Hepatocyte (in vitro differentiated cells): ENCODE measurements around the gene KRTAP5-5. TPM values are rescaled to one million over a fixed set of nuclear protein-coding genes. Genes with fewer than 3 reads are reported as not detected.
"Not testable (repeated sequence)": the region's sequence is repeated elsewhere in the genome, so short reads cannot be mapped to it uniquely, and the experiment has no call there.

Experiments
- DNase-seq: peaks from one replicate; pipeline ENCODE4 v3.0.0-alpha.2; 2016; ENCODE audit warnings: low spot score
- H2AFZ ChIP-seq: fragments of 200-600 bp; sonication (generic); 2 replicates; pipeline ENCODE4 v1.6.0; 2016; ENCODE audit warnings: antibody characterized with exemption, mild to moderate bottlenecking
- H3K27ac ChIP-seq: fragments of 200-600 bp; sonication (generic); 2 replicates; pipeline ENCODE4 v1.5.1; 2016; ENCODE audit warnings: mild to moderate bottlenecking
- H3K27me3 ChIP-seq: fragments of 200-600 bp; sonication (generic); 2 replicates; pipeline ENCODE4 v1.6.1; 2016
- H3K36me3 ChIP-seq: fragments of 200-600 bp; sonication (generic); replicated peaks from 2 replicates; pipeline ENCODE4 v1.5.1; 2016; ENCODE audit warnings: low read depth; ENCODE audit not compliant: insufficient read depth
- H3K4me1 ChIP-seq: fragments of 200-600 bp; sonication (generic); 2 replicates; pipeline ENCODE4 v1.5.1; 2016; ENCODE audit warnings: mild to moderate bottlenecking, moderate library complexity; ENCODE audit not compliant: insufficient read depth
- H3K4me2 ChIP-seq: fragments of 200-600 bp; sonication (generic); 2 replicates; pipeline ENCODE4 v1.6.0; 2016
- H3K4me3 ChIP-seq: fragments of 200-600 bp; sonication (generic); 2 replicates; pipeline ENCODE4 v1.5.1; 2016; ENCODE audit warnings: mild to moderate bottlenecking
- H3K79me2 ChIP-seq: fragments of 200-600 bp; sonication (generic); 2 replicates; pipeline ENCODE4 v1.6.0; 2017; ENCODE audit warnings: mild to moderate bottlenecking
- H3K9me2 ChIP-seq: fragments of 200-600 bp; sonication (generic); replicated peaks from 2 replicates; pipeline ENCODE4 v1.6.0; 2017; ENCODE audit warnings: mild to moderate bottlenecking; ENCODE audit not compliant: insufficient read depth
- H3K9me3 ChIP-seq: fragments of 200-600 bp; sonication (generic); 2 replicates; pipeline ENCODE4 v1.5.1; 2016; ENCODE audit warnings: low read depth, mild to moderate bottlenecking
- H4K20me1 ChIP-seq: fragments of 200-600 bp; sonication (generic); 2 replicates; pipeline ENCODE4 v1.6.0; 2016; ENCODE audit warnings: mild to moderate bottlenecking; ENCODE audit not compliant: insufficient read depth, poor library complexity, severe bottlenecking
- EZH2 ChIP-seq: fragments of 200-600 bp; sonication (generic); IDR thresholded peaks from 2 replicates; pipeline ENCODE4 v1.6.1; 2016; ENCODE audit warnings: antibody characterized with exemption, mild to moderate bottlenecking, borderline replicate concordance
- EZH2phosphoT487 ChIP-seq: fragments of 200-600 bp; sonication (generic); IDR thresholded peaks from one replicate; pipeline ENCODE4 v1.6.1; 2018; ENCODE audit warnings: antibody characterized with exemption, mild to moderate bottlenecking, low read depth, moderate library complexity; ENCODE audit not compliant: unreplicated experiment, severe bottlenecking
- WGBS: methylation state at CpG from one replicate; pipeline ENCODE4 v1.1.6; 2016; ENCODE audit warnings: low lambda C conversion rate; ENCODE audit errors: missing lambda C conversion rate; 5-methylcytosine and 5-hydroxymethylcytosine counted together
- polyA plus RNA-seq: library from polyadenylated mRNA; unstranded; fragments of >200 nt; fragmentation: Nextera tagmentation; extraction: Ambion mirVana; gene quantifications from 2 replicates; pipeline ENCODE4 v1.2.1, GENCODE V29; 2016
- total RNA-seq: library from RNA; depleted of rRNA; stranded (reverse); fragments of >200 nt; gene quantifications from 2 replicates; pipeline ENCODE4 v1.2.3, GENCODE V29; 2014
- TF ChIP-seq, protein P1 (sequence below): fragments of 200-600 bp; sonication (generic); IDR thresholded peaks from 2 replicates; pipeline ENCODE4 v1.5.1; 2016; ENCODE audit warnings: antibody characterized with exemption, mild to moderate bottlenecking; ENCODE audit not compliant: poor library complexity

The KRTAP5-5 gene
- total and polyA plus RNA-seq, 2 experiments from 2014 or later: 0.54 TPM; not detected in 1

DNA sequence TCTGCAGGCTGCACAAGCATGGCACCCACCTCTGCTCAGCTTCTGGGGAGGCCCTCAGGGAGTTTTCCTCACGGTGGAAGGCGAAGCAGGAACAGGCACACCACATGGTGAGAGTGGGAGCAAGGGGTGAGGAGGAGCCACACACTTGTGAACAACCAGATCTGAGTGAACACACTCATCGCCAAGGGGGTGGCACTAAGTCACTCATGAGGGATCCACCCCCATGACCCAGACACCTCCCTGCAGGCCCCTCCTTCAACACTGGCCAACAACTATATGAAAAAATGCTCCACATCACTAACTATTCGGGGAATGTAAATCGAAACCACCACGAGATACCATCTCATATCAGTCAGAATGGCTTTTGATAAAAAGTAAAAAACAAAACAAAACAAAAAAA is 30.8 kb upstream of the KRTAP5-5 start:
- TF ChIP-seq EZH2: no peak
- TF ChIP-seq, protein P1, sequence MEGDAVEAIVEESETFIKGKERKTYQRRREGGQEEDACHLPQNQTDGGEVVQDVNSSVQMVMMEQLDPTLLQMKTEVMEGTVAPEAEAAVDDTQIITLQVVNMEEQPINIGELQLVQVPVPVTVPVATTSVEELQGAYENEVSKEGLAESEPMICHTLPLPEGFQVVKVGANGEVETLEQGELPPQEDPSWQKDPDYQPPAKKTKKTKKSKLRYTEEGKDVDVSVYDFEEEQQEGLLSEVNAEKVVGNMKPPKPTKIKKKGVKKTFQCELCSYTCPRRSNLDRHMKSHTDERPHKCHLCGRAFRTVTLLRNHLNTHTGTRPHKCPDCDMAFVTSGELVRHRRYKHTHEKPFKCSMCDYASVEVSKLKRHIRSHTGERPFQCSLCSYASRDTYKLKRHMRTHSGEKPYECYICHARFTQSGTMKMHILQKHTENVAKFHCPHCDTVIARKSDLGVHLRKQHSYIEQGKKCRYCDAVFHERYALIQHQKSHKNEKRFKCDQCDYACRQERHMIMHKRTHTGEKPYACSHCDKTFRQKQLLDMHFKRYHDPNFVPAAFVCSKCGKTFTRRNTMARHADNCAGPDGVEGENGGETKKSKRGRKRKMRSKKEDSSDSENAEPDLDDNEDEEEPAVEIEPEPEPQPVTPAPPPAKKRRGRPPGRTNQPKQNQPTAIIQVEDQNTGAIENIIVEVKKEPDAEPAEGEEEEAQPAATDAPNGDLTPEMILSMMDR: no peak
- TF ChIP-seq EZH2phosphoT487: no peak
- 79% methylated on average over 6 of the region's 6 CpGs for WGBS
- no peaks in the 10 kb centered on the region for H3K9me2 ChIP-seq
- H4K20me1 ChIP-seq: no peaks in the 10 kb centered on the region
- H3K9me3 ChIP-seq: no peaks in the 10 kb centered on the region
- no peak overlapping the region for H2AFZ ChIP-seq
- peaks cover 5% of the 10 kb centered on the region for H3K27me3 ChIP-seq
- H3K4me3 ChIP-seq: no peak overlapping the region
- H3K79me2 ChIP-seq: no peaks in the 10 kb centered on the region
- no peaks in the 10 kb centered on the region for H3K36me3 ChIP-seq
- H3K4me1 ChIP-seq: no peaks in the 10 kb centered on the region
- no peak for DNase-seq
- no peak overlapping the region for H3K27ac ChIP-seq
- H3K4me2 ChIP-seq: no peak overlapping the region

DNA sequence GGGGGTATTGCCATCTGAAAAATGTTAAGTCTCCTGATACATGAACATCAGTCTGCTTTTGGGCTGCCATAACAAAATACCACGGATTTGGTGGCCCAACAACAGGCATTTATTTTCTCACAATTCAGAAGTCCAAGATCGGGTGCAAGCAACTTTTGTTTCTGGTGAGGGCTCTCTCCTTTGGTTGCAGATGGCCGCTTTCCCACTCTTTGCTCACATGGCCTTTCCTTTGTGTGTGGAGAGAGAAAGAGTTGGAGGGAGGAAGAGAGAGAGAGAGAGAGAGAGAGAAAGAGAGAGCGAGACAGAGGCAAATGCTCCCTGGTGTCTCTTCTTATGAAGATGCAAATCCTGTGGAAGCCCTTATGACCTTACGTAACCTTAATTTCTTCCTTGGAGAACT is 28.9 kb upstream of the KRTAP5-5 start:
- Histone ChIP-seq H3K36me3 (no peaks in the 10 kb centered on the region), H3K4me1 (no peaks in the 10 kb centered on the region), H3K27ac (no peak overlapping the region), H2AFZ (no peak overlapping the region), H3K9me2 (no peaks in the 10 kb centered on the region), H3K79me2 (no peaks in the 10 kb centered on the region), H3K9me3 (no peaks in the 10 kb centered on the region), H4K20me1 (no peaks in the 10 kb centered on the region), H3K4me3 (no peak overlapping the region), H3K4me2 (no peak overlapping the region), H3K27me3 (peaks cover 5% of the 10 kb centered on the region)
- no peak for DNase-seq
- TF ChIP-seq EZH2 (no peak), EZH2phosphoT487 (no peak)
- TF ChIP-seq, protein P1: no peak
- WGBS: 71% methylated on average over 5 of the region's 5 CpGs

DNA sequence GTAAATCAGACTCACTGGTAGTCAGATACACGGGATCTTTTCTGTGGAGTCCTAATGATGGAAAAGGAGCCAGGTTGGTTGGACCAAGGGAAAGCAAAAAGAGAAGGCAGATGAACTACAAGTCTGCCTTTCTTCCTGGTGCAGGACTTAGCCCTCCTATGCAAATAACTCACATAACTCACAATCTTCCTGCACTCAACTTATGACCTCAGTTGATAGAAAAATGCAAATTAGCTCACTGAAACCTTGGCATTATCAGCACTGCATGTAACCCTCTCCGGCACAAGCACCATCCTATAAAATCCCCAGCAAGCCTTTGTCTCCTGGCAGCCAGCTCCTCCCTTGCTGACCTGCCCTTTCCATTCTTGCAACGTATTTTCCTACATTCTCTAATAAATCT is 27.9 kb upstream of the KRTAP5-5 start:
- not testable (repeated sequence) for H3K79me2 ChIP-seq, H3K4me1 ChIP-seq, H3K27ac ChIP-seq, H3K9me2 ChIP-seq, H3K27me3 ChIP-seq, H3K4me2 ChIP-seq, DNase-seq, H3K9me3 ChIP-seq, H3K4me3 ChIP-seq, H2AFZ ChIP-seq, H3K36me3 ChIP-seq, H4K20me1 ChIP-seq
- 73% methylated on average over 3 of the region's 3 CpGs for WGBS

DNA sequence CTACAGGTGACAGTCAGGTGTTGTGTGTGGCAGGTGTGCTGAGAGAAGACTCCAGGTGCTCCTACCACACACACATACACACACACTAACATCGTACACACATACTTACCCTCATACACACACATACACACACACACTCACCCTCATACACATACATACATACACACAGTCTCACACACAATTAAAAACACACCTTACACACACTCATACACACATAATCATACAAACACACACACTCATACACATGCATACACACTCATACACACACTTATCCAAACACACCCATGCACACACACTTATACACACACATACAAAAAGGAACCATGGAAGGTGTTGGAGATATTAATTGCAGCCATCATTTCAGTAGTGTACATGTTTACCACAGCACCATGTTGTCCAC is 25.9 kb upstream of the KRTAP5-5 start:
- DNase-seq: no peak
- H3K4me2 ChIP-seq: no peak overlapping the region
- no peak overlapping the region for H3K4me3 ChIP-seq
- H3K27ac ChIP-seq: no peak overlapping the region
- TF ChIP-seq EZH2phosphoT487 (no peak), EZH2 (no peak)
- TF ChIP-seq, protein P1: no peak
- WGBS: 89% methylated on average over 1 of the region's 1 CpG
- H3K36me3 ChIP-seq: no peaks in the 10 kb centered on the region
- H3K9me3 ChIP-seq: no peaks in the 10 kb centered on the region
- no peak overlapping the region for H2AFZ ChIP-seq
- no peaks in the 10 kb centered on the region for H4K20me1 ChIP-seq
- no peaks in the 10 kb centered on the region for H3K4me1 ChIP-seq
- no peaks in the 10 kb centered on the region for H3K9me2 ChIP-seq
- no peaks in the 10 kb centered on the region for H3K79me2 ChIP-seq
- H3K27me3 ChIP-seq: peaks cover 10% of the 10 kb centered on the region
